ENCODE results near the gene CREBRF. TPM values are rescaled to one million over a fixed set of nuclear protein-coding genes. Genes with fewer than 3 reads are reported as not detected.
"Not testable (repeated sequence)": the region's sequence is repeated elsewhere in the genome, so short reads cannot be mapped to it uniquely, and the experiment has no call there.

The CREBRF gene
- total and polyA plus RNA-seq, 2 donors (not counting 3 experiments of a cell fraction or from before 2014, with no cell fraction given), result 2.7 to 8.8 TPM

DNA sequence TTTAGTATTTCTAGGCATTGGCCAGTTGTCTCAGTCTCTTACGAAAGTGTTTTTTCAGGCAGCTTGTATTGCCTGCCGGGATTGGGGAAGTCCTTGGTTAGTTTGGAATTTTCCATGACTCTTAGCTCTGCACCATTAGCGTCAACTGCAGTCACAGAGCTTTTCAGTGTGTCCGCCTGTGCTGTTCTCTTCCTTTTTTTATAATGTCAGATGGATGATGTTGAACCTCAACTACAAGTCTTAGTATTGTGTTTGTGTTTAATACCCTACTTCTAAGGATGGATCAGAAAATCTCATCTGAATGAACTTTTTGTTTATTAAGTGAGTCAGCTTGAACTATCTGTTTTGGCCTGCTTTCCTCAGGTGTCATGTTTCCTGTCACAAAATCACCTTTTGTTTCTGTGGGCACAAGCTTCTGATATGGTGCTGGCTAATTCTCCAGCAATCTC is 39.5 kb upstream of the CREBRF start:
- Histone ChIP-seq H3K4me3 (replicated peaks in 1 of 3; ENCODE audit: insufficient read depth in 1 of 3, low read depth in 1 of 3, low read length in 3 of 3) (no peak overlapping the region), H3K9me1 (replicated peaks; ENCODE audit: control insufficient read depth, extremely low read depth, insufficient read depth, low read length) (no peaks in the 10 kb centered on the region), H3K4me1 (ENCODE audit: control insufficient read depth, extremely low read depth, insufficient read depth, low read length) (peaks cover 11% of the 10 kb centered on the region), H3K9ac (replicated peaks; ENCODE audit: extremely low read depth, insufficient read depth, low read length) (no peak overlapping the region), H4K20me1 (replicated peaks; ENCODE audit: control insufficient read depth, extremely low read depth, insufficient read depth, low read length) (no peaks in the 10 kb centered on the region), H3K79me2 (ENCODE audit: control insufficient read depth, insufficient read depth, low read length) (peaks cover 44% of the 10 kb centered on the region), H3K9me3 (replicated peaks; ENCODE audit: control insufficient read depth, insufficient read depth, low read length) (no peaks in the 10 kb centered on the region), H3K27ac (ENCODE audit: insufficient read depth, low read depth, low read length) (peak overlapping the region; percentile 13), H3K27me3 (ENCODE audit: control insufficient read depth in 2 of 2, insufficient read depth in 2 of 2, low read length in 2 of 2) (no peaks in the 10 kb centered on the region), H2AFZ (ENCODE audit: low read depth, low read length) (no peak overlapping the region), H3K36me3 (ENCODE audit: control insufficient read depth in 2 of 2, extremely low read depth in 1 of 2, insufficient read depth in 2 of 2, low read length in 2 of 2) (peaks cover 0 to 2% of the 10 kb centered on the region in 2 experiments), H3K4me2 (ENCODE audit: insufficient read depth, low read length) (no peak overlapping the region)
- TF ChIP-seq, protein P1, sequence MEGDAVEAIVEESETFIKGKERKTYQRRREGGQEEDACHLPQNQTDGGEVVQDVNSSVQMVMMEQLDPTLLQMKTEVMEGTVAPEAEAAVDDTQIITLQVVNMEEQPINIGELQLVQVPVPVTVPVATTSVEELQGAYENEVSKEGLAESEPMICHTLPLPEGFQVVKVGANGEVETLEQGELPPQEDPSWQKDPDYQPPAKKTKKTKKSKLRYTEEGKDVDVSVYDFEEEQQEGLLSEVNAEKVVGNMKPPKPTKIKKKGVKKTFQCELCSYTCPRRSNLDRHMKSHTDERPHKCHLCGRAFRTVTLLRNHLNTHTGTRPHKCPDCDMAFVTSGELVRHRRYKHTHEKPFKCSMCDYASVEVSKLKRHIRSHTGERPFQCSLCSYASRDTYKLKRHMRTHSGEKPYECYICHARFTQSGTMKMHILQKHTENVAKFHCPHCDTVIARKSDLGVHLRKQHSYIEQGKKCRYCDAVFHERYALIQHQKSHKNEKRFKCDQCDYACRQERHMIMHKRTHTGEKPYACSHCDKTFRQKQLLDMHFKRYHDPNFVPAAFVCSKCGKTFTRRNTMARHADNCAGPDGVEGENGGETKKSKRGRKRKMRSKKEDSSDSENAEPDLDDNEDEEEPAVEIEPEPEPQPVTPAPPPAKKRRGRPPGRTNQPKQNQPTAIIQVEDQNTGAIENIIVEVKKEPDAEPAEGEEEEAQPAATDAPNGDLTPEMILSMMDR (IDR thresholded peaks at IDR 0.05; ENCODE audit: extremely low read depth in 1 of 2, insufficient read depth in 1 of 2, low read depth in 1 of 2, low read length in 2 of 2), result no peak
- CTCF ChIA-PET, result interaction anchor here (0.7 to 1.6 kb wide), 5 partner anchors 9 to 119 kb away, joined by 3 to 10 read pairs (median 4); partner anchors contain the start of gene ATP6V0E1
- POLR2A ChIA-PET, result interaction anchor here (1.4 kb wide), 1 partner anchor 41 kb away, joined by 3 read pairs; no protein-coding TSS in a partner anchor
- DNase-seq (ENCODE audit: low read depth, low spot score) (peak; percentile 76), FAIRE-seq (no peak)
- BruUV-seq (replicated peaks), result no TSS peak
- dilution Hi-C loops (cut with MboI; ENCODE audit: extremely low pct_ligation_motif_present, low sequenced_read_pairs), result no loop called here
- intact Hi-C loops (cut with micrococcal nuclease), result no loop called here

DNA sequence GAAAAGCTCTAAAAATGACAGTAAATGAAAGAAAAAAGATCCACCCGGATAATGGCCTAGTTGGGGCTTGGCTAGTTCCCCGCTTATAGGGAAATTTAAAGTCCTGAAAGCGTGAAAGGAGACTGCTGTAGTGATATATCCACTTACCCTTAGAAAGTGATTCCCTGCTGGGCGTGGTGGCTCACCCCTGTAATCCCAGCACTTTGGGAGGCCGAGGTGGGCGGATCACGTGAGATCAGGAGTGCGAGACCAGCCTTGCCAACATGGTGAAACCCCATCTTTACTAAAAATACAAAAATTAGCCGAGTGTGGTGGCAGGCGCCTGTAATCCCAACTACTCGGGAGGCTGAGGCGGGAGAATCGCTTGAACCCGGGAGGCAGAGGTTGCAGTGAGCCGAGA is 39.1 kb upstream of the CREBRF start:
- POLR2A ChIA-PET, result interaction anchor here (1.4 kb wide), 1 partner anchor 40 kb away, joined by 3 read pairs; no protein-coding TSS in a partner anchor
- intact Hi-C loops (cut with micrococcal nuclease), result not testable (repeated sequence)

More for the DNA sequence above, 39.1 kb upstream of the CREBRF start:
- dilution Hi-C loops (cut with MboI; ENCODE audit: extremely low pct_ligation_motif_present, low sequenced_read_pairs); H3K4me3 ChIP-seq (replicated peaks in 1 of 3; ENCODE audit: insufficient read depth in 1 of 3, low read depth in 1 of 3, low read length in 3 of 3); H3K27me3 ChIP-seq (ENCODE audit: control insufficient read depth in 2 of 2, insufficient read depth in 2 of 2, low read length in 2 of 2); H3K9ac ChIP-seq (replicated peaks; ENCODE audit: extremely low read depth, insufficient read depth, low read length); H2AFZ ChIP-seq (ENCODE audit: low read depth, low read length); H3K36me3 ChIP-seq (ENCODE audit: control insufficient read depth in 2 of 2, extremely low read depth in 1 of 2, insufficient read depth in 2 of 2, low read length in 2 of 2); H3K4me2 ChIP-seq (ENCODE audit: insufficient read depth, low read length); H3K27ac ChIP-seq (ENCODE audit: insufficient read depth, low read depth, low read length); FAIRE-seq; H3K9me3 ChIP-seq (replicated peaks; ENCODE audit: control insufficient read depth, insufficient read depth, low read length); H4K20me1 ChIP-seq (replicated peaks; ENCODE audit: control insufficient read depth, extremely low read depth, insufficient read depth, low read length); H3K9me1 ChIP-seq (replicated peaks; ENCODE audit: control insufficient read depth, extremely low read depth, insufficient read depth, low read length); BruUV-seq (replicated peaks); DNase-seq (ENCODE audit: low read depth, low spot score): not testable (repeated sequence)
- peaks cover 44% of the 10 kb centered on the region for H3K79me2 ChIP-seq (ENCODE audit: control insufficient read depth, insufficient read depth, low read length)
- peaks cover 11% of the 10 kb centered on the region for H3K4me1 ChIP-seq (ENCODE audit: control insufficient read depth, extremely low read depth, insufficient read depth, low read length)
- CTCF ChIA-PET, result interaction anchor here (0.9 to 1.6 kb wide), 4 partner anchors 8 to 119 kb away, joined by 3 to 10 read pairs (median 4); partner anchors contain the start of gene ATP6V0E1
